ENCODE measurements around the gene PRKCH.

GRCh38 chr14:61540931-61541330 lies 219.6 kb downstream of the PRKCH start:
- TF ChIP-seq CTCF (IDR thresholded peaks at IDR 0.05) (no peak), POLR2A (IDR thresholded peaks at IDR 0.05) (no peak)
